Ammon's horn (tissue), 1 donor: ENCODE data around the gene GNAT1.
A peak's percentile ranks its signal among the peaks of the same experiment; 100 is the strongest.
"Not testable (repeated sequence)": the region's sequence is repeated elsewhere in the genome, so short reads cannot be mapped to it uniquely, and the experiment has no call there.

Source experiments
- DNase-seq: peaks from one replicate; pipeline ENCODE4 v3.0.0-alpha.2; 2016; ENCODE audit warnings: low spot score

GNAT1 gene

GRCh38 chr3:50222169-50222528 is 30.7 kb downstream of the GNAT1 start:
- DNase-seq: no peak

- no peak for DNase-seq
Observed at GRCh38 chr3:50224639-50225038, 33.2 kb downstream of the GNAT1 start.

GRCh38 chr3:50226888-50227389 is 35.5 kb downstream of the GNAT1 start:
- peak; percentile 60 for DNase-seq

- DNase-seq: peak; percentile 90
Observed at GRCh38 chr3:50227390-50228183, 36.2 kb downstream of the GNAT1 start.

GRCh38 chr3:50228184-50228763 is 36.9 kb downstream of the GNAT1 start:
- not testable (repeated sequence) for DNase-seq

GRCh38 chr3:50229490-50229889 is 38.1 kb downstream of the GNAT1 start:
- DNase-seq: no peak

GRCh38 chr3:50230104-50230793 is 38.8 kb downstream of the GNAT1 start:
- DNase-seq: peak; percentile 54

GRCh38 chr3:50230794-50231125 is 39.4 kb downstream of the GNAT1 start:
- DNase-seq: no peak

- no peak for DNase-seq
Observed at GRCh38 chr3:50231581-50231980, 40.2 kb downstream of the GNAT1 start.

GRCh38 chr3:50232303-50232702 is 40.9 kb downstream of the GNAT1 start:
- DNase-seq: no peak

- no peak for DNase-seq
Observed at GRCh38 chr3:50233176-50233575, 41.8 kb downstream of the GNAT1 start.

GRCh38 chr3:50235716-50236483 is 44.5 kb downstream of the GNAT1 start, which contains the start of gene GNAI2:
GNAI2 (plus strand) TSS chr3:50236204; CDS start chr3:50236336, 132 bp downstream.
- peak; percentile 99 for DNase-seq

- no peak for DNase-seq
Observed at GRCh38 chr3:50236484-50237132, 45.2 kb downstream of the GNAT1 start.

- no peak for DNase-seq
Observed at GRCh38 chr3:50237133-50237651, 45.8 kb downstream of the GNAT1 start.

- peak; percentile 85 for DNase-seq
Observed at GRCh38 chr3:50237754-50238548, 46.5 kb downstream of the GNAT1 start.

- peak; percentile 85 for DNase-seq
Observed at GRCh38 chr3:50238549-50239026, 47.2 kb downstream of the GNAT1 start.

GRCh38 chr3:50239649-50240048 is 48.2 kb downstream of the GNAT1 start:
- DNase-seq: no peak

GRCh38 chr3:50241163-50241562 is 49.8 kb downstream of the GNAT1 start:
- DNase-seq: no peak

GRCh38 chr3:50241713-50242380 is 50.4 kb downstream of the GNAT1 start:
- DNase-seq: no peak

GRCh38 chr3:50242381-50242770 is 51.0 kb downstream of the GNAT1 start:
- no peak for DNase-seq
